HepG2 (cell line): ENCODE measurements around the gene AXIN2. TPM values are rescaled to one million over a fixed set of nuclear protein-coding genes. Genes with fewer than 3 reads are reported as not detected.

Source experiments
- ARID4A ChIP-seq: sonication (generic); formaldehyde crosslinking; IDR thresholded peaks from 2 replicates; pipeline ENCODE4 v1.5.0; 2020; ENCODE audit warnings: mild to moderate bottlenecking, missing genetic modification reagents, borderline replicate concordance
- DNMT1 ChIP-seq: sonication (generic); formaldehyde crosslinking; IDR thresholded peaks from 2 replicates; pipeline ENCODE4 v1.5.1; 2020; ENCODE audit warnings: mild to moderate bottlenecking, missing genetic modification reagents
- FOXJ3 ChIP-seq: sonication (generic); formaldehyde crosslinking; IDR thresholded peaks from 2 replicates; pipeline ENCODE4 v1.4.0; 2020; ENCODE audit warnings: missing genetic modification reagents, mild to moderate bottlenecking, borderline replicate concordance
- JDP2 ChIP-seq: sonication (generic); formaldehyde crosslinking; IDR thresholded peaks from 2 replicates; pipeline ENCODE4 v1.8.1; 2022; ENCODE audit warnings: missing genetic modification reagents, borderline replicate concordance
- KMT2B ChIP-seq: IDR thresholded peaks from 2 replicates; pipeline ENCODE4 v1.6.1; 2016; ENCODE audit warnings: missing genetic modification reagents, missing compliant biosample characterization
- MXD1 ChIP-seq: sonication (generic); formaldehyde crosslinking; IDR thresholded peaks from 2 replicates; pipeline ENCODE4 v1.4.0; 2020; ENCODE audit warnings: mild to moderate bottlenecking, missing genetic modification reagents
- PATZ1 ChIP-seq: sonication (generic); formaldehyde crosslinking; IDR thresholded peaks from 2 replicates; pipeline ENCODE4 v1.4.0; 2020; ENCODE audit warnings: missing genetic modification reagents
- SP4 ChIP-seq: sonication (generic); formaldehyde crosslinking; IDR thresholded peaks from 2 replicates; pipeline ENCODE4 v1.8.1; 2023; ENCODE audit warnings: mild to moderate bottlenecking, missing genetic modification reagents
- SRSF4 ChIP-seq: fragments of 200-400 bp; formaldehyde crosslinking; IDR thresholded peaks from one replicate; pipeline ENCODE4 v1.6.1; 2018; ENCODE audit warnings: mild to moderate bottlenecking, low read depth, low read length, moderate library complexity; ENCODE audit not compliant: poor library complexity, severe bottlenecking
- TAF15 ChIP-seq: fragments of 200-400 bp; formaldehyde crosslinking; IDR thresholded peaks from one replicate; pipeline ENCODE4 v1.6.1; 2018; ENCODE audit warnings: mild to moderate bottlenecking, low read depth, low read length; ENCODE audit not compliant: poor library complexity, severe bottlenecking
- ZFP37 ChIP-seq: sonication (generic); formaldehyde crosslinking; IDR thresholded peaks from 2 replicates; pipeline ENCODE4 v1.4.0; 2020; ENCODE audit warnings: missing genetic modification reagents, borderline replicate concordance
- ZNF564 ChIP-seq: sonication (generic); formaldehyde crosslinking; IDR thresholded peaks from 2 replicates; pipeline ENCODE4 v1.8.1; 2023; ENCODE audit warnings: mild to moderate bottlenecking, missing genetic modification reagents
- ZNF570 ChIP-seq: sonication (generic); formaldehyde crosslinking; IDR thresholded peaks from 2 replicates; pipeline ENCODE4 v1.4.0; 2020; ENCODE audit warnings: mild to moderate bottlenecking, missing genetic modification reagents, borderline replicate concordance
- ZNF737 ChIP-seq: sonication (generic); formaldehyde crosslinking; IDR thresholded peaks from 2 replicates; pipeline ENCODE4 v1.5.0; 2020; ENCODE audit warnings: missing genetic modification reagents, mild to moderate bottlenecking, borderline replicate concordance
- ZNF839 ChIP-seq: sonication (generic); formaldehyde crosslinking; IDR thresholded peaks from 2 replicates; pipeline ENCODE4 v1.4.0; 2020; ENCODE audit warnings: missing genetic modification reagents, mild to moderate bottlenecking, borderline replicate concordance
- polyA plus RNA-seq, 8 experiments: library from polyadenylated mRNA; depleted of rRNA in 3 of 8; stranded (reverse) in 7 of 8; unstranded in 1 of 8; fragments of >200 nt; fragmentation: Illumina TruSeq in 4 of 8; extraction: Trizol in 4 of 8; gene quantifications; 2 replicates each; pipeline versions ENCODE4 v1.2.1 to v1.2.3, GENCODE V29; 2011 to 2016; ENCODE audit warnings: low read depth in 4 of 8, missing spikeins in 1 of 8, mixed read lengths in 1 of 8; ENCODE audit not compliant: insufficient read depth in 1 of 8
- total RNA-seq, 5 experiments: library from RNA; depleted of rRNA; stranded (reverse); fragments of >200 nt; fragmentation: Illumina TruSeq; extraction: Trizol; gene quantifications; 2 replicates each; pipeline ENCODE4 v1.2.3, GENCODE V29; 2016; ENCODE audit warnings: low read depth in 1 of 5
- TF ChIP-seq, protein P1 (sequence below): sonication (generic); formaldehyde crosslinking; conservative IDR thresholded peaks from 2 replicates; pipeline ENCODE4 v1.8.0; 2022; ENCODE audit warnings: missing genetic modification reagents
- TF ChIP-seq, protein P2 (sequence below): sonication (generic); formaldehyde crosslinking; IDR thresholded peaks from 2 replicates; pipeline ENCODE4 v1.4.0; 2020; ENCODE audit warnings: missing genetic modification reagents, borderline replicate concordance

AXIN2 gene
- total and polyA plus RNA-seq, 2 of the 13 experiments (the other 11 are each of a cell fraction or from before 2014, with no cell fraction given): 58.6 to 63.4 TPM

DNA sequence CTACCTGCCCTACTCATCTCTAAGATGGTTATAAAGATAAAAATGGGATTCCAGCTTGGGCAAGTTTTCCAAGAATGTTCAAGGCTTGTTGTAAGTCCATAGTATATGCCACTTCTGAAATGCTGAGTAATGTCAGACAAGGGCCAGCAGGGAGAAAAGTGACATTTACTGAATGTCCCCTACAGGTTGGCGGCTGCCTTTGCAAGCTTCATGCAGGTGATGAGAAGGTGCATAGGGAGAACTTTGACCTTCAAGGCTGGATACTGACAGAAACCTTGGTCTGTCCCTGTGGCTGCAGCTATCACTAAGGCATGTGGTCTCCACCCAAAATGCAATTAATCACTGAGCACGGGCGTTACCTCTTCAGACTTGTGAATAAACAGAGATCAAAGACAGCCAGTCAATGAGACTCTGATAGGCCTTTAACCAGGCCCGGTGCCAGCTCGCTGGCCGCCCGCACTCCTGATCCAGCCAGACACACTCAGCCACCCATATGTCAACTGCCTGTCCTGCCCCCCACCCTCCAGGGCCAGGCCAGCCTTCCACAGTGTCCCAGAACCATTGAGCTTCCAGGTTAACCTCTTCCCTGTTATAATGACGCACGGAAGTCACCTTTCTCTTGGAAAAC is 26.8 kb upstream of the AXIN2 start (continued):
- TF ChIP-seq ZNF570 (CRISPR knock-in tag) (no peak), ZFP37 (CRISPR knock-in tag) (no peak), TAF15 (no peak), JDP2 (CRISPR knock-in tag) (no peak), SP4 (no peak), ZNF564 (no peak), ZNF839 (CRISPR knock-in tag) (no peak), ZNF737 (no peak), MXD1 (0 out of 2 replicates have a peak, but pooled peaks have one; percentile 35), ARID4A (CRISPR knock-in tag) (no peak), FOXJ3 (CRISPR knock-in tag) (0 out of 2 replicates have a peak, but pooled peaks have one; percentile 44), SRSF4 (no peak), DNMT1 (CRISPR knock-in tag) (no peak), PATZ1 (CRISPR knock-in tag) (peak; percentile 89; the same call in 1 of the 2 replicates), KMT2B (0 out of 2 replicates have a peak, but pooled peaks have one; percentile 47)
- TF ChIP-seq, protein P1, sequence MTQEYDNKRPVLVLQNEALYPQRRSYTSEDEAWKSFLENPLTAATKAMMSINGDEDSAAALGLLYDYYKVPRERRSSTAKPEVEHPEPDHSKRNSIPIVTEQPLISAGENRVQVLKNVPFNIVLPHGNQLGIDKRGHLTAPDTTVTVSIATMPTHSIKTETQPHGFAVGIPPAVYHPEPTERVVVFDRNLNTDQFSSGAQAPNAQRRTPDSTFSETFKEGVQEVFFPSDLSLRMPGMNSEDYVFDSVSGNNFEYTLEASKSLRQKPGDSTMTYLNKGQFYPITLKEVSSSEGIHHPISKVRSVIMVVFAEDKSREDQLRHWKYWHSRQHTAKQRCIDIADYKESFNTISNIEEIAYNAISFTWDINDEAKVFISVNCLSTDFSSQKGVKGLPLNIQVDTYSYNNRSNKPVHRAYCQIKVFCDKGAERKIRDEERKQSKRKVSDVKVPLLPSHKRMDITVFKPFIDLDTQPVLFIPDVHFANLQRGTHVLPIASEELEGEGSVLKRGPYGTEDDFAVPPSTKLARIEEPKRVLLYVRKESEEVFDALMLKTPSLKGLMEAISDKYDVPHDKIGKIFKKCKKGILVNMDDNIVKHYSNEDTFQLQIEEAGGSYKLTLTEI: no peak
- TF ChIP-seq, protein P2, sequence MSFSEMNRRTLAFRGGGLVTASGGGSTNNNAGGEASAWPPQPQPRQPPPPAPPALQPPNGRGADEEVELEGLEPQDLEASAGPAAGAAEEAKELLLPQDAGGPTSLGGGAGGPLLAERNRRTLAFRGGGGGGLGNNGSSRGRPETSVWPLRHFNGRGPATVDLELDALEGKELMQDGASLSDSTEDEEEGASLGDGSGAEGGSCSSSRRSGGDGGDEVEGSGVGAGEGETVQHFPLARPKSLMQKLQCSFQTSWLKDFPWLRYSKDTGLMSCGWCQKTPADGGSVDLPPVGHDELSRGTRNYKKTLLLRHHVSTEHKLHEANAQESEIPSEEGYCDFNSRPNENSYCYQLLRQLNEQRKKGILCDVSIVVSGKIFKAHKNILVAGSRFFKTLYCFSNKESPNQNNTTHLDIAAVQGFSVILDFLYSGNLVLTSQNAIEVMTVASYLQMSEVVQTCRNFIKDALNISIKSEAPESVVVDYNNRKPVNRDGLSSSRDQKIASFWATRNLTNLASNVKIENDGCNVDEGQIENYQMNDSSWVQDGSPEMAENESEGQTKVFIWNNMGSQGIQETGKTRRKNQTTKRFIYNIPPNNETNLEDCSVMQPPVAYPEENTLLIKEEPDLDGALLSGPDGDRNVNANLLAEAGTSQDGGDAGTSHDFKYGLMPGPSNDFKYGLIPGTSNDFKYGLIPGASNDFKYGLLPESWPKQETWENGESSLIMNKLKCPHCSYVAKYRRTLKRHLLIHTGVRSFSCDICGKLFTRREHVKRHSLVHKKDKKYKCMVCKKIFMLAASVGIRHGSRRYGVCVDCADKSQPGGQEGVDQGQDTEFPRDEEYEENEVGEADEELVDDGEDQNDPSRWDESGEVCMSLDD (CRISPR knock-in tag): no peak
